ENCODE measurements around the gene SETD2.
"Not testable (repeated sequence)": the region's sequence is repeated elsewhere in the genome, so short reads cannot be mapped to it uniquely, and the experiment has no call there.

DNA sequence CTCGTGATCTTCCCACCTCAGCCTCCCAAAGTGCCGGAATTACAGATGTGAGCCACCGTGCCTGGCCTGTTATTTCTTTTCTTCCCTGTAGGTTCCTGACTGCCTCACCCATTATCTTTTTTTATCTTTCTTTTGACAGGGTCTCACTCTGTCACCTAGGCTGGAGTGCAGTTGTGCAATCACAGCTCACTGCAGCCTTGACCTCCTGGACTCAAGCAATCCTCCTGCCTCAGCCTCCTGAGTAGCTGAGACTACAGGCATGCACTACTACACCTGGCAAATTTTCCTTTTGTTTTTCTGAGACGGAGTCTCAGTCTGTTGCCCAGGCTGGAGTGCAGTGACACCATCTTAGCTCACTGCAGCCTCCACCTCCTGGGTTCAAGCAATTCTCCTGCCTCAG lies 17.8 kb upstream of the SETD2 start:
- not testable (repeated sequence) for TF ChIP-seq RAD21 (IDR thresholded peaks at IDR 0.05); EGR1 (IDR thresholded peaks at IDR 0.05; ENCODE audit: low read depth in 2 of 2); YY1 (IDR thresholded peaks at IDR 0.05); TAF1 (conservative IDR thresholded peaks at IDR 0.05); NR2F2 (IDR thresholded peaks at IDR 0.05); MAX (IDR thresholded peaks at IDR 0.05); SP1 (IDR thresholded peaks at IDR 0.05); GABPA (IDR thresholded peaks at IDR 0.05 in 1 of 2, conservative IDR thresholded peaks at IDR 0.05 in 1 of 2); FOXA1 (IDR thresholded peaks at IDR 0.05); HNF4G (IDR thresholded peaks at IDR 0.05); RXRA (IDR thresholded peaks at IDR 0.05)
- TF ChIP-seq, protein P1, sequence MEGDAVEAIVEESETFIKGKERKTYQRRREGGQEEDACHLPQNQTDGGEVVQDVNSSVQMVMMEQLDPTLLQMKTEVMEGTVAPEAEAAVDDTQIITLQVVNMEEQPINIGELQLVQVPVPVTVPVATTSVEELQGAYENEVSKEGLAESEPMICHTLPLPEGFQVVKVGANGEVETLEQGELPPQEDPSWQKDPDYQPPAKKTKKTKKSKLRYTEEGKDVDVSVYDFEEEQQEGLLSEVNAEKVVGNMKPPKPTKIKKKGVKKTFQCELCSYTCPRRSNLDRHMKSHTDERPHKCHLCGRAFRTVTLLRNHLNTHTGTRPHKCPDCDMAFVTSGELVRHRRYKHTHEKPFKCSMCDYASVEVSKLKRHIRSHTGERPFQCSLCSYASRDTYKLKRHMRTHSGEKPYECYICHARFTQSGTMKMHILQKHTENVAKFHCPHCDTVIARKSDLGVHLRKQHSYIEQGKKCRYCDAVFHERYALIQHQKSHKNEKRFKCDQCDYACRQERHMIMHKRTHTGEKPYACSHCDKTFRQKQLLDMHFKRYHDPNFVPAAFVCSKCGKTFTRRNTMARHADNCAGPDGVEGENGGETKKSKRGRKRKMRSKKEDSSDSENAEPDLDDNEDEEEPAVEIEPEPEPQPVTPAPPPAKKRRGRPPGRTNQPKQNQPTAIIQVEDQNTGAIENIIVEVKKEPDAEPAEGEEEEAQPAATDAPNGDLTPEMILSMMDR (IDR thresholded peaks at IDR 0.05; ENCODE audit: low read depth, low read length, missing input control) = not testable (repeated sequence)
- TF ChIP-seq, protein P2, sequence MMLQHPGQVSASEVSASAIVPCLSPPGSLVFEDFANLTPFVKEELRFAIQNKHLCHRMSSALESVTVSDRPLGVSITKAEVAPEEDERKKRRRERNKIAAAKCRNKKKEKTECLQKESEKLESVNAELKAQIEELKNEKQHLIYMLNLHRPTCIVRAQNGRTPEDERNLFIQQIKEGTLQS (IDR thresholded peaks at IDR 0.05) = not testable (repeated sequence)
